GM12892 (cell line): ENCODE results near the gene MAS1L.

Experiments
- POLR2A ChIP-seq: IDR thresholded peaks from 2 replicates; pipeline ENCODE4 v1.6.1; 2011; ENCODE audit warnings: low read depth, low read length, control low read depth
- POLR2AphosphoS5 ChIP-seq: IDR thresholded peaks from 2 replicates; pipeline ENCODE4 v1.6.1; 2011; ENCODE audit warnings: low read depth, low read length, control low read depth
- TAF1 ChIP-seq: IDR thresholded peaks from 2 replicates; pipeline ENCODE4 v1.6.1; 2011; ENCODE audit warnings: low read depth, mild to moderate bottlenecking, control low read depth, low read length, borderline replicate concordance

- TF ChIP-seq POLR2AphosphoS5 (no peak), POLR2A (no peak), TAF1 (no peak)
Measured at GRCh38 chr6:29483186-29483585, 4.6 kb downstream of the MAS1L start.
